HepG2 (cell line): ENCODE results near the gene SYCE3. TPM values are rescaled to one million over a fixed set of nuclear protein-coding genes. Genes with fewer than 3 reads are reported as not detected.

Experiments used
- ATF7 ChIP-seq, 2 experiments: fragments of 450-650 bp in 1 of 2; sonication (generic) in 1 of 2; formaldehyde crosslinking in 1 of 2; IDR thresholded peaks; 2 replicates each; pipeline versions ENCODE4 v1.4.0 to v1.6.1; 2016 to 2020; ENCODE audit warnings: antibody characterized with exemption in 1 of 2, mild to moderate bottlenecking in 1 of 2, missing genetic modification reagents in 1 of 2
- EEA1 ChIP-seq: sonication (generic); formaldehyde crosslinking; IDR thresholded peaks from 2 replicates; pipeline ENCODE4 v1.5.1; 2020; ENCODE audit warnings: mild to moderate bottlenecking, missing genetic modification reagents, borderline replicate concordance
- EED ChIP-seq: sonication (generic); formaldehyde crosslinking; IDR thresholded peaks from 2 replicates; pipeline ENCODE4 v1.5.0; 2020; ENCODE audit warnings: mild to moderate bottlenecking, missing genetic modification reagents
- FIP1L1 ChIP-seq: fragments of 200-400 bp; formaldehyde crosslinking; IDR thresholded peaks from 2 replicates; pipeline ENCODE4 v1.6.1; 2018; ENCODE audit warnings: low read depth, mild to moderate bottlenecking, low read length, moderate library complexity, borderline replicate concordance; ENCODE audit not compliant: insufficient read depth
- FOXA1 ChIP-seq, 2 experiments: fragments of 450-650 bp in 1 of 2; sonication (generic) in 1 of 2; formaldehyde crosslinking in 1 of 2; IDR thresholded peaks; 2 replicates each; pipeline versions ENCODE4 v1.4.0 to v1.6.1; 2016 to 2020; ENCODE audit warnings: missing genetic modification reagents in 1 of 2
- GATAD2A ChIP-seq: IDR thresholded peaks from 2 replicates; pipeline ENCODE4 v1.6.1; 2016
- IRX3 ChIP-seq: sonication (generic); formaldehyde crosslinking; IDR thresholded peaks from 2 replicates; pipeline ENCODE4 v1.8.1; 2023; ENCODE audit warnings: mild to moderate bottlenecking, low read depth, missing genetic modification reagents, borderline replicate concordance
- KDM2A ChIP-seq: sonication (generic); formaldehyde crosslinking; IDR thresholded peaks from 2 replicates; pipeline ENCODE4 v1.4.0; 2020; ENCODE audit warnings: low read depth, missing genetic modification reagents, borderline replicate concordance
- MZF1 ChIP-seq: sonication (generic); formaldehyde crosslinking; IDR thresholded peaks from 2 replicates; pipeline ENCODE4 v1.8.1; 2023; ENCODE audit warnings: mild to moderate bottlenecking, missing genetic modification reagents, borderline replicate concordance
- RXRA ChIP-seq: sonication (generic); formaldehyde crosslinking; IDR thresholded peaks from 2 replicates; pipeline ENCODE4 v1.5.1; 2020; ENCODE audit warnings: missing genetic modification reagents
- THAP11 ChIP-seq: IDR thresholded peaks from 2 replicates; pipeline ENCODE4 v1.6.1; 2016; ENCODE audit warnings: missing biosample characterization, missing genetic modification reagents
- ZC3H4 ChIP-seq: sonication (generic); formaldehyde crosslinking; IDR thresholded peaks from 2 replicates; pipeline ENCODE4 v1.4.0; 2020; ENCODE audit warnings: missing genetic modification reagents, borderline replicate concordance
- ZNF205 ChIP-seq: IDR thresholded peaks from 2 replicates; pipeline ENCODE4 v1.6.1; 2018; ENCODE audit warnings: missing biosample characterization, missing genetic modification reagents
- ZNF235 ChIP-seq: sonication (generic); formaldehyde crosslinking; IDR thresholded peaks from 2 replicates; pipeline ENCODE4 v1.8.1; 2023; ENCODE audit warnings: mild to moderate bottlenecking, missing genetic modification reagents, borderline replicate concordance
- ZNF318 ChIP-seq: sonication (generic); formaldehyde crosslinking; IDR thresholded peaks from 2 replicates; pipeline ENCODE4 v1.4.0; 2020; ENCODE audit warnings: mild to moderate bottlenecking, missing genetic modification reagents
- ZNF431 ChIP-seq: sonication (generic); formaldehyde crosslinking; IDR thresholded peaks from 2 replicates; pipeline ENCODE4 v1.9.0; 2022; ENCODE audit warnings: missing genetic modification reagents, low read depth, mild to moderate bottlenecking, borderline replicate concordance
- ZNF468 ChIP-seq: sonication (generic); formaldehyde crosslinking; IDR thresholded peaks from 2 replicates; pipeline ENCODE4 v1.8.0; 2022; ENCODE audit warnings: mild to moderate bottlenecking, moderate library complexity, missing genetic modification reagents
- ZNF547 ChIP-seq: sonication (generic); formaldehyde crosslinking; IDR thresholded peaks from 2 replicates; pipeline ENCODE4 v1.5.1; 2020; ENCODE audit warnings: mild to moderate bottlenecking, missing genetic modification reagents
- ZNF577 ChIP-seq: sonication (generic); formaldehyde crosslinking; IDR thresholded peaks from 2 replicates; pipeline ENCODE4 v1.4.0; 2020; ENCODE audit warnings: mild to moderate bottlenecking, low read depth, missing genetic modification reagents, borderline replicate concordance
- ZNF788 ChIP-seq: sonication (generic); formaldehyde crosslinking; IDR thresholded peaks from 2 replicates; pipeline ENCODE4 v1.5.0; 2020; ENCODE audit warnings: mild to moderate bottlenecking, missing genetic modification reagents, borderline replicate concordance
- polyA plus RNA-seq, 8 experiments: library from polyadenylated mRNA; depleted of rRNA in 3 of 8; stranded (reverse) in 7 of 8; unstranded in 1 of 8; fragments of >200 nt; fragmentation: Illumina TruSeq in 4 of 8; extraction: Trizol in 4 of 8; gene quantifications; 2 replicates each; pipeline versions ENCODE4 v1.2.1 to v1.2.3, GENCODE V29; 2011 to 2016; ENCODE audit warnings: low read depth in 4 of 8, missing spikeins in 1 of 8, mixed read lengths in 1 of 8; ENCODE audit not compliant: insufficient read depth in 1 of 8
- total RNA-seq, 5 experiments: library from RNA; depleted of rRNA; stranded (reverse); fragments of >200 nt; fragmentation: Illumina TruSeq; extraction: Trizol; gene quantifications; 2 replicates each; pipeline ENCODE4 v1.2.3, GENCODE V29; 2016; ENCODE audit warnings: low read depth in 1 of 5
- TF ChIP-seq, protein P1 (sequence below): sonication (generic); formaldehyde crosslinking; conservative IDR thresholded peaks from 2 replicates; pipeline ENCODE4 v1.8.0; 2022; ENCODE audit warnings: mild to moderate bottlenecking, moderate library complexity, missing genetic modification reagents

Gene SYCE3
- total and polyA plus RNA-seq, 2 of the 13 experiments (the other 11 are each of a cell fraction or from before 2014, with no cell fraction given) = not detected

DNA sequence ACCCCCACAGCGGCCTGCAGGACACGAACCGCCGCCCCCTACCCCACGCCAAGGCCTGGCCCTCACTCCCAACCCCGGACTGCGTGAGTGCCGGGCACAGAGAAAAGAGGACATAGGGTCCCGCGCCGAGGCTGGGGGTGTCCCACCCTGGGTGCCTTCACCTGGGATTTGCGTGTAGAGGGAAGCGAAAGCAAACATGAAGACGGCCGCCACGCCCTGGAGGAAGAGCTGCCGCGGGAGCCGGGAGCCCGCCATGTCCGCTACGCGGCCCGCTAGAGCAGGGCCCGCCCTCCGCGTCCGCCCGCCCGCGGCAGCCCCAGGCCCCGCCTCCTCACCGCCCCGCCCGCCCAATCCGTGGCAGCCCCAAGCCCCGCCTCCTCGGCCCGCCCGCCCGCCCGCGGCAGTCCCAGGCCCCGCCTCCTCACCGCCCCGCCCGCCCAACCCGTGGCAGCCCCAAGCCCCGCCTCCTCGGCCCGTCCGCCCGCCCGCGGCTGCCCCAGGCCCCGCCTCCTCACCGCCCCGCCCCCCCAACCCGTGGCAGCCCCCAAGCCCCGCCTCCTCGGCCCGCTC is 55.2 kb downstream of the SYCE3 start, which contains the start of gene LMF2 (continued):
- TF ChIP-seq FOXA1 (IDR thresholded peaks at IDR 0.05) (no peak), FOXA1 (CRISPR knock-in tag; IDR thresholded peaks at IDR 0.05) (no peak), ZNF468 (CRISPR knock-in tag) (no peak), KDM2A (CRISPR knock-in tag) (no peak), ZNF235 (CRISPR knock-in tag) (no peak), ZNF547 (CRISPR knock-in tag) (no peak), THAP11 (CRISPR knock-in tag) (no peak), ZC3H4 (no peak), MZF1 (no peak), RXRA (no peak), ZNF431 (no peak), ZNF318 (CRISPR knock-in tag) (0 out of 2 replicates have a peak, but pooled peaks have one; percentile 24), ATF7 (IDR thresholded peaks at IDR 0.05) (no peak), ATF7 (CRISPR knock-in tag; IDR thresholded peaks at IDR 0.05) (0 out of 2 replicates have a peak, but pooled peaks have one; percentile 51), ZNF577 (CRISPR knock-in tag) (no peak), GATAD2A (CRISPR knock-in tag) (no peak), IRX3 (CRISPR knock-in tag) (no peak), EEA1 (CRISPR knock-in tag) (no peak), EED (no peak), ZNF788 (CRISPR knock-in tag) (0 out of 2 replicates have a peak, but pooled peaks have one; percentile 30), FIP1L1 (no peak), ZNF205 (CRISPR knock-in tag) (no peak)
- TF ChIP-seq, protein P1, sequence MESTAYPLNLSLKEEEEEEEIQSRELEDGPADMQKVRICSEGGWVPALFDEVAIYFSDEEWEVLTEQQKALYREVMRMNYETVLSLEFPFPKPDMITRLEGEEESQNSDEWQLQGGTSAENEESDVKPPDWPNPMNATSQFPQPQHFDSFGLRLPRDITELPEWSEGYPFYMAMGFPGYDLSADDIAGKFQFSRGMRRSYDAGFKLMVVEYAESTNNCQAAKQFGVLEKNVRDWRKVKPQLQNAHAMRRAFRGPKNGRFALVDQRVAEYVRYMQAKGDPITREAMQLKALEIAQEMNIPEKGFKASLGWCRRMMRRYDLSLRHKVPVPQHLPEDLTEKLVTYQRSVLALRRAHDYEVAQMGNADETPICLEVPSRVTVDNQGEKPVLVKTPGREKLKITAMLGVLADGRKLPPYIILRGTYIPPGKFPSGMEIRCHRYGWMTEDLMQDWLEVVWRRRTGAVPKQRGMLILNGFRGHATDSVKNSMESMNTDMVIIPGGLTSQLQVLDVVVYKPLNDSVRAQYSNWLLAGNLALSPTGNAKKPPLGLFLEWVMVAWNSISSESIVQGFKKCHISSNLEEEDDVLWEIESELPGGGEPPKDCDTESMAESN (CRISPR knock-in tag) = no peak
